ENCODE results near the gene PPIF. TPM values are rescaled to one million over a fixed set of nuclear protein-coding genes. Genes with fewer than 3 reads are reported as not detected.

The PPIF gene
- total RNA-seq, 4 donors from 2014 or later: 0.26 to 22.6 (median 12.7) TPM

- intact Hi-C loops (cut with DNase I; ENCODE audit: low total_unique reads): no loop called here
- Histone ChIP-seq H3K9me3 (no peaks in the 10 kb centered on the region), H3K4me1 (no peaks in the 10 kb centered on the region), H3K4me3 (no peak overlapping the region), H3K36me3 (no peaks in the 10 kb centered on the region), H3K27ac (no peak overlapping the region), H3K27me3 (no peaks in the 10 kb centered on the region)
- TF ChIP-seq, protein P1, sequence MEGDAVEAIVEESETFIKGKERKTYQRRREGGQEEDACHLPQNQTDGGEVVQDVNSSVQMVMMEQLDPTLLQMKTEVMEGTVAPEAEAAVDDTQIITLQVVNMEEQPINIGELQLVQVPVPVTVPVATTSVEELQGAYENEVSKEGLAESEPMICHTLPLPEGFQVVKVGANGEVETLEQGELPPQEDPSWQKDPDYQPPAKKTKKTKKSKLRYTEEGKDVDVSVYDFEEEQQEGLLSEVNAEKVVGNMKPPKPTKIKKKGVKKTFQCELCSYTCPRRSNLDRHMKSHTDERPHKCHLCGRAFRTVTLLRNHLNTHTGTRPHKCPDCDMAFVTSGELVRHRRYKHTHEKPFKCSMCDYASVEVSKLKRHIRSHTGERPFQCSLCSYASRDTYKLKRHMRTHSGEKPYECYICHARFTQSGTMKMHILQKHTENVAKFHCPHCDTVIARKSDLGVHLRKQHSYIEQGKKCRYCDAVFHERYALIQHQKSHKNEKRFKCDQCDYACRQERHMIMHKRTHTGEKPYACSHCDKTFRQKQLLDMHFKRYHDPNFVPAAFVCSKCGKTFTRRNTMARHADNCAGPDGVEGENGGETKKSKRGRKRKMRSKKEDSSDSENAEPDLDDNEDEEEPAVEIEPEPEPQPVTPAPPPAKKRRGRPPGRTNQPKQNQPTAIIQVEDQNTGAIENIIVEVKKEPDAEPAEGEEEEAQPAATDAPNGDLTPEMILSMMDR (IDR thresholded peaks at IDR 0.05): no peak
- no peak for TF ChIP-seq POLR2A (IDR thresholded peaks at IDR 0.05)
- DNase-seq: no peak
These were observed 6.5 kb upstream of the PPIF start for GRCh38 chr10:79340646-79341244.

- no peaks in the 10 kb centered on the region for H3K4me1 ChIP-seq
- TF ChIP-seq POLR2A (IDR thresholded peaks at IDR 0.05): no peak
- TF ChIP-seq, protein P1 (IDR thresholded peaks at IDR 0.05): no peak
- H3K9me3 ChIP-seq: no peaks in the 10 kb centered on the region
- H3K27me3 ChIP-seq: no peaks in the 10 kb centered on the region
- no peak overlapping the region for H3K27ac ChIP-seq
- intact Hi-C loops (cut with DNase I; ENCODE audit: low total_unique reads): no loop called here
- no peak overlapping the region for H3K4me3 ChIP-seq
- peak in 1 of 2 donors; percentile 9 for DNase-seq
- H3K36me3 ChIP-seq: no peaks in the 10 kb centered on the region
These were observed 4.9 kb upstream of the PPIF start for GRCh38 chr10:79342295-79342761.

DNA sequence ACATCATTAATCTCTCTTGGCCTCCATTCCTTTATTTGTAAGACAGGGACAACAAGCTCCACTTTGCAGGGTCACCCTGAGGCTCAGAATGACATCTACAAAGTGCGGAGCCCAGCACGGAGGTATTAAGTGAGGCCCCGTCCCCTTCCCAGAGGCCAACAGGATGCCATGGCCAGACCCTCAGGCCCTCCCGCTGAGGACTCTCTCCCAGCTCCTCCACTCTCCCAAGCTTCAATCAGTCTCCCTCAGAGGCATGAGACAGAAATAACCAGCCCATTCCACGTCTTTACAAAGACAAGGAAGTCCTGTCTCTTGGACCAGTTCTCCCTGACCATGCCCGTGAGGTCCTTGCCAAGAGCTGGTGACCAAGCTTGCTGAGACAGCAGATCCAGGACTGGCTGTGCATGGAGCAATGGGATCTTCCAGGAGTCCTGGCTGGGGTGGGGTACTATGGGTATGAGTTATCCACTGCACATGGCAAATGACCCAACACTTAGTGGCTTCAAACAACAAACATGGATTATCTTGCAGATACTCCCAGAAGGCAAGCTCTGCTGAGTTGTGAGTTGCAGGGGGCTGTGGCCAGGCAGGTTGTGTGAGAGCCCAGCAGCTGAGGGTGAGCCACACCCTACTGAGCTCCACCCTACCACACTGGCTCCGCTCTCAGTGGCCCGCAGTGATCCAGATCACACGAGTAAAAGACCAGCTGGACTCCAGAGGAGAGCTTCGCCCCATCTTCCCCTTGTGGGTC lies 4.3 kb upstream of the PPIF start:
- intact Hi-C loops (cut with DNase I; ENCODE audit: low total_unique reads): no loop called here
- Histone ChIP-seq H3K27ac (no peak overlapping the region), H3K4me3 (no peak overlapping the region), H3K27me3 (no peaks in the 10 kb centered on the region), H3K9me3 (no peaks in the 10 kb centered on the region), H3K4me1 (no peaks in the 10 kb centered on the region), H3K36me3 (no peaks in the 10 kb centered on the region)
- TF ChIP-seq, protein P1 (IDR thresholded peaks at IDR 0.05): no peak
- no peak for TF ChIP-seq POLR2A (IDR thresholded peaks at IDR 0.05)
- DNase-seq: no peak

- TF ChIP-seq POLR2A (IDR thresholded peaks at IDR 0.05): no peak
- no peaks in the 10 kb centered on the region for H3K36me3 ChIP-seq
- intact Hi-C loops (cut with DNase I; ENCODE audit: low total_unique reads): no loop called here
- H3K4me1 ChIP-seq: peaks cover 0 to 6% of the 10 kb centered on the region in 2 donors
- DNase-seq: no peak
- no peaks in the 10 kb centered on the region for H3K9me3 ChIP-seq
- H3K27ac ChIP-seq: no peak overlapping the region
- no peak overlapping the region for H3K4me3 ChIP-seq
- no peaks in the 10 kb centered on the region for H3K27me3 ChIP-seq
These were observed 2.6 kb upstream of the PPIF start for GRCh38 chr10:79344502-79345195.

GRCh38 chr10:79345241-79346011 lies 1.8 kb upstream of the PPIF start:
- no peak for TF ChIP-seq POLR2A (IDR thresholded peaks at IDR 0.05)
- TF ChIP-seq, protein P1 (IDR thresholded peaks at IDR 0.05): no peak
- no peak for DNase-seq
- H3K9me3 ChIP-seq: no peaks in the 10 kb centered on the region
- H3K27me3 ChIP-seq: no peaks in the 10 kb centered on the region
- peaks cover 0 to 6% of the 10 kb centered on the region in 2 donors for H3K4me1 ChIP-seq
- H3K4me3 ChIP-seq: no peak overlapping the region
- no peak overlapping the region for H3K27ac ChIP-seq
- intact Hi-C loops (cut with DNase I; ENCODE audit: low total_unique reads): no loop called here
- no peaks in the 10 kb centered on the region for H3K36me3 ChIP-seq
